Daoy (cell line): ENCODE data around the gene ZNF35. TPM values are rescaled to one million over a fixed set of nuclear protein-coding genes. Genes with fewer than 3 reads are reported as not detected.

Source experiments
- DNase-seq: peaks from one replicate; pipeline ENCODE4 v3.0.0-alpha.2; 2015; ENCODE audit warnings: low read depth
- total RNA-seq: library from RNA; depleted of rRNA; stranded (reverse); fragments of >200 nt; shearing (Covaris generic); gene quantifications from 2 replicates; pipeline ENCODE4 v1.2.3, GENCODE V29; 2014; rRNA removed

Gene ZNF35
- total RNA-seq, 1 experiment from 2014 or later: 17.4 TPM

GRCh38 chr3:44685128-44685800 lies 36.7 kb downstream of the ZNF35 start:
- peak; percentile 72 for DNase-seq

GRCh38 chr3:44687898-44688297 lies 39.4 kb downstream of the ZNF35 start:
- DNase-seq: no peak

Other genes starting within 250 kb of the ZNF35 start
- 2.6 and 4.9 TPM in 2 replicates for gene ZNF445, start 171.1 kb upstream of the ZNF35 start, total RNA-seq
- gene ZKSCAN7, start 93.5 kb upstream of the ZNF35 start, total RNA-seq: 2.1 and 2.2 TPM in 2 replicates
- gene ZNF660, start 63.8 kb upstream of the ZNF35 start, total RNA-seq: 0.60 and 0.91 TPM in 2 replicates
- gene ZNF197, start 23.7 kb upstream of the ZNF35 start, total RNA-seq: 11.1 and 12.8 TPM in 2 replicates
- 3.6 and 5.7 TPM in 2 replicates for gene ZNF502, start 63.9 kb downstream of the ZNF35 start, total RNA-seq
- 1.3 and 2.7 TPM in 2 replicates for gene ZNF501, start 80.9 kb downstream of the ZNF35 start, total RNA-seq
- gene KIAA1143, start 112.9 kb downstream of the ZNF35 start, total RNA-seq: 17.5 and 21.8 TPM in 2 replicates
- 20.4 and 38.3 TPM in 2 replicates for gene KIF15, start 113.1 kb downstream of the ZNF35 start, total RNA-seq
- 8.5 and 11.6 TPM in 2 replicates for gene TMEM42, start 213.2 kb downstream of the ZNF35 start, total RNA-seq
- gene TGM4, start 225.9 kb downstream of the ZNF35 start, total RNA-seq: 0.17 and 0.51 TPM in 2 replicates